C4-2B (cell line): ENCODE data around the gene PRSS12.
"Not testable (repeated sequence)": the region's sequence is repeated elsewhere in the genome, so short reads cannot be mapped to it uniquely, and the experiment has no call there.

ENCODE experiments used
- H3K27ac ChIP-seq: fragments of 450-650 bp; 2 replicates; pipeline ENCODE4 v1.5.1; 2017
- ZFX ChIP-seq: fragments of 450-650 bp; IDR thresholded peaks from 2 replicates; pipeline ENCODE4 v1.6.1; 2017
- TF ChIP-seq, protein P1 (sequence below): fragments of 450-650 bp; conservative IDR thresholded peaks from 2 replicates; pipeline ENCODE4 v1.5.1; 2017; ENCODE audit warnings: mild to moderate bottlenecking

The PRSS12 gene

GRCh38 chr4:118307643-118308042 lies 45.2 kb downstream of the PRSS12 start:
- H3K27ac ChIP-seq = no peak overlapping the region
- TF ChIP-seq, protein P1, sequence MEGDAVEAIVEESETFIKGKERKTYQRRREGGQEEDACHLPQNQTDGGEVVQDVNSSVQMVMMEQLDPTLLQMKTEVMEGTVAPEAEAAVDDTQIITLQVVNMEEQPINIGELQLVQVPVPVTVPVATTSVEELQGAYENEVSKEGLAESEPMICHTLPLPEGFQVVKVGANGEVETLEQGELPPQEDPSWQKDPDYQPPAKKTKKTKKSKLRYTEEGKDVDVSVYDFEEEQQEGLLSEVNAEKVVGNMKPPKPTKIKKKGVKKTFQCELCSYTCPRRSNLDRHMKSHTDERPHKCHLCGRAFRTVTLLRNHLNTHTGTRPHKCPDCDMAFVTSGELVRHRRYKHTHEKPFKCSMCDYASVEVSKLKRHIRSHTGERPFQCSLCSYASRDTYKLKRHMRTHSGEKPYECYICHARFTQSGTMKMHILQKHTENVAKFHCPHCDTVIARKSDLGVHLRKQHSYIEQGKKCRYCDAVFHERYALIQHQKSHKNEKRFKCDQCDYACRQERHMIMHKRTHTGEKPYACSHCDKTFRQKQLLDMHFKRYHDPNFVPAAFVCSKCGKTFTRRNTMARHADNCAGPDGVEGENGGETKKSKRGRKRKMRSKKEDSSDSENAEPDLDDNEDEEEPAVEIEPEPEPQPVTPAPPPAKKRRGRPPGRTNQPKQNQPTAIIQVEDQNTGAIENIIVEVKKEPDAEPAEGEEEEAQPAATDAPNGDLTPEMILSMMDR = no peak
- no peak for TF ChIP-seq ZFX

DNA sequence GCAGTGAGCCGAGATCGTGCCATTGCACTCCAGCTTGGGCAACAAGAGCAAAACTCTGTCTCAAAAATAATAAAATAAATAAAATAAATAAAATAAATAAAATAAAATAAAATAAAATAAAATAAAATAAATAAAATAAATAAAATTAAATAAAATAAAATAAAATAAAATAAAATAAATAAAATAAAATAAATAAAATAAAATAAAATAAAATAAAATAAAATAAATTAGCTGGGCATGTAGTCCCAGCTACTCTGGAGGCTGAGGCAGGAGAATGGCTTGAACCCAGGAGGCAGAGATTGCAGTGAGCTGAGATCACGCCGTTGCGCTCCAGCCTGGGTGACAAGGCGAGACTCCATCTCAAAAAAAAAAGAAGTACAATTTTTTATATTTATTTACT lies 53.2 kb downstream of the PRSS12 start:
- H3K27ac ChIP-seq = not testable (repeated sequence)

DNA sequence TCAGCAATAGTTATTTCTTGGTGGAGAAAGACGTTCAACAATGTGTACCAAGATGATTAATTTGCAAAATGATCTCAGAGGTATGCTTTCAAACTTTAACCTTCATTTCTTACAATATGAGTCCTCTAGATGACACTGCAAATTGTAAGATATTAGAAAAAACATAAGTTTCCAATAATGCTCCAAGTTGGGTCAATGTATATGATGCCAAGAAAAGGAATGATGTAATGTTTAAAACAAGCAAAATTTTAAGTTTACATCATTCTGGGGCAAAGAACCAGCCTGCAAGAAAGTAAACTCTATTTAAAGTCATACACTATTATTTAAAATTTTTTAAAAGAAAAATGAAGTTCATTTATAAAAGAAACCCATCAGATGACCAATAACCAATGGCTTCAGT lies 56.1 kb downstream of the PRSS12 start:
- TF ChIP-seq ZFX = no peak
- H3K27ac ChIP-seq = no peak overlapping the region

GRCh38 chr4:118290951-118291350 lies 61.9 kb downstream of the PRSS12 start:
- no peak for TF ChIP-seq ZFX
- TF ChIP-seq, protein P1 = no peak
- no peak overlapping the region for H3K27ac ChIP-seq

GRCh38 chr4:118289794-118290193 lies 63.0 kb downstream of the PRSS12 start:
- TF ChIP-seq ZFX = no peak
- TF ChIP-seq, protein P1 = no peak
- H3K27ac ChIP-seq = no peak overlapping the region

GRCh38 chr4:118287711-118288451 lies 64.9 kb downstream of the PRSS12 start:
- H3K27ac ChIP-seq = no peak overlapping the region
- TF ChIP-seq ZFX = no peak
- TF ChIP-seq, protein P1 = no peak

DNA sequence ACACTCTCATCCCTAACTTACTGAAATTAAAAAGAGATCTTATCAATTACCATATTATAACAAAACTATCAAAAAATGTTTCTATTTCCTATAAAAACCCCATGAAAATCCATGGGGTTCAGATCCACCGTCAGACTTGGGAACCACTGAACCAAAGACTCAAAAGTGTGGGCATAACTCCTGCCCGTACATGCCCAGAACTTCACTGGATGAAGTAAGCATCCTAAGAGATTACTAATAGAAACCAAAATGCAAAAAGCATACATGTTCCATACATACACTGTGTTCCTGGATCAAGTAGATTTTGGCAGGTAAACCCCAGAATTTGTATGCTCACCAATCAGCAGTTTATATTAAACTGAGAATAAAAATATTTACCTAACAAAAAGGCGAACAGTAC lies 66.1 kb downstream of the PRSS12 start:
- TF ChIP-seq, protein P1 = no peak
- TF ChIP-seq ZFX = no peak
- H3K27ac ChIP-seq = no peak overlapping the region

DNA sequence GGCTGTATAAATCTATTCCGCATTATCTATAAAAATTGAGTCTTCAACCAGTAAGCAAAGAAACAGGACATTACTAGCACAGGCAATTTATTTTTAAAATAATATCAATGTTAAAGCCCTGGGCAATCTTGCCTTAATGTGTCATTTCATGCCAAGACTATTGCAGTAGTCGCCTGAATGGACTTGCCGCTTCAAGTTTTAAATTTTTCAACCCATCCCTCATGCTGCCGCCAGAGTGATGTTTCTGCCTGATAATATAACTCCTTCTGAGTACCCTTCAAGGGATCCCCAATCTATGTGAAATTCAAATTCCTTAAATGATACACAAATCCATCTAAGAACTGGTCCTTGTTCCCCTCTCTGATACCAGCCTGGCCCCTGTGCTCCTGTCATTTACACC lies 66.9 kb downstream of the PRSS12 start:
- TF ChIP-seq, protein P1 = no peak
- no peak for TF ChIP-seq ZFX
- H3K27ac ChIP-seq = no peak overlapping the region
